Upper lobe of left lung (tissue), 6 donors: ENCODE results near the gene ST6GALNAC6. TPM values are rescaled to one million over a fixed set of nuclear protein-coding genes. Genes with fewer than 3 reads are reported as not detected.
A peak's percentile ranks its signal among the peaks of the same experiment; 100 is the strongest.

ENCODE experiments used
- ATAC-seq, 2 donors: fragments of 200-7000 bp; cut with Tn5 transposase; one replicate each; pipeline ENCODE4 v1.9.1; 2022; ENCODE audit warnings: mild to moderate bottlenecking in 2 of 2, moderate library complexity in 2 of 2; ENCODE audit not compliant: low FRiP score in 2 of 2
- DNase-seq, 2 donors: peaks; one replicate each; pipeline ENCODE4 v3.0.0-alpha.2; 2019 to 2020
- H3K27ac ChIP-seq, 4 donors: fragments of 200-600 bp; sonication (generic); one replicate each; pipeline ENCODE4 v1.5.1; 2016 to 2019
- H3K27me3 ChIP-seq, 4 donors: fragments of 200-600 bp; sonication (generic); one replicate each; pipeline ENCODE4 v1.5.1; 2017 to 2019
- H3K36me3 ChIP-seq, 4 donors: fragments of 200-600 bp; sonication (generic); one replicate each; pipeline ENCODE4 v1.5.1; 2016 to 2019
- H3K4me1 ChIP-seq, 4 donors: fragments of 200-600 bp; sonication (generic); one replicate each; pipeline ENCODE4 v1.5.1; 2018 to 2019
- H3K4me3 ChIP-seq, 4 donors: fragments of 200-600 bp; sonication (generic); one replicate each; pipeline ENCODE4 v1.5.1; 2017 to 2019; ENCODE audit warnings: mild to moderate bottlenecking in 2 of 4, moderate library complexity in 1 of 4
- H3K9me3 ChIP-seq, 4 donors: fragments of 200-600 bp; sonication (generic); one replicate each; pipeline ENCODE4 v1.5.1; 2018 to 2019
- EP300 ChIP-seq, 4 donors: sonication (generic); formaldehyde crosslinking; IDR thresholded peaks; one replicate each; pipeline ENCODE4 v1.5.1; 2017; ENCODE audit warnings: antibody characterized with exemption in 4 of 4, control low read depth in 2 of 4
- POLR2A ChIP-seq, 4 donors: fragments of 450-650 bp; IDR thresholded peaks; one replicate each; pipeline ENCODE4 v1.5.1; 2016 to 2017; ENCODE audit warnings: antibody characterized with exemption in 4 of 4, mild to moderate bottlenecking in 2 of 4
- POLR2AphosphoS5 ChIP-seq, 2 donors: sonication (generic); formaldehyde crosslinking; IDR thresholded peaks; one replicate each; pipeline ENCODE4 v1.5.1; 2017; ENCODE audit warnings: antibody characterized with exemption in 2 of 2
- WGBS, 2 donors: methylation state at CpG; one replicate each; pipeline ENCODE4 v1.1.5; 2017 to 2018; 5-methylcytosine and 5-hydroxymethylcytosine counted together
- total RNA-seq, 6 donors: library from RNA; depleted of rRNA in 4 of 6; stranded (reverse); fragments of >200 nt in 4 of 6; gene quantifications; one replicate each; pipeline versions ENCODE4 v1.1.0 to v1.2.1, GENCODE V29; 2016 to 2021
- TF ChIP-seq, protein P1 (sequence below), 6 experiments: fragments of 450-650 bp in 4 of 6; fragments of 200-600 bp in 2 of 6; sonication (generic) in 2 of 6; IDR thresholded peaks; one replicate each; pipeline ENCODE4 v1.5.1; 2016 to 2019; ENCODE audit warnings: antibody characterized with exemption in 6 of 6
- donor health status: DM: no; HTN: no; CAD: no; lungs with moderate emphysema.
- donor health status: DM: no; HTN: yes; CAD: no; lungs with severe emphysema.

Gene ST6GALNAC6
- total RNA-seq, 6 donors from 2014 or later = 67.3 to 117 (median 85.2) TPM

DNA sequence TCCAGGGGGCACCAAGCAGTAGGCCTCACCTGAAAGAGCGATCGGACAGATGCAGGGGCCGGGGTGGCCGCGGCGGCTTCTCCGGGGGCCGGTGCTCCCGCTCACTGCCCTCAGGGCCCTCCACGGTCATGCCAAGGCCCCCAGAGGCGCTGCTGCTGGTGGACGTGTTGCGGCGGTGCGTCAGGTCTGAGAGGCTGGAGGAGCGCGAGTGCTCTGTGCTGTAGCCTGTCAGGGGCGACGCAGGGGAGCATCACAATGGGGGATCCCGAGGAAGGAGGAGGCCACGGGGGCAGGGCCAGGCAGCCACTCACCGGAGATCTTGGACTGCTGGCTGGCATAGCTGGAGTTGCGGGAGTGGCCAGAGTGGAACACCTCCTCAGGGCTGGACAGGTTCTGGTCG, 45.9 kb upstream of the ST6GALNAC6 start:
- DNase-seq = peak in 1 of 2 donors; percentile 80
- H3K4me3 ChIP-seq = no peak overlapping the region
- peaks cover 0 to 23% (median 10%) of the 10 kb centered on the region in 4 donors for H3K4me1 ChIP-seq
- no peaks in the 10 kb centered on the region for H3K27me3 ChIP-seq
- H3K9me3 ChIP-seq = no peaks in the 10 kb centered on the region
- TF ChIP-seq EP300 (IDR thresholded peaks at IDR 0.05) (no peak), POLR2A (IDR thresholded peaks at IDR 0.05) (no peak), POLR2AphosphoS5 (IDR thresholded peaks at IDR 0.05) (no peak)
- TF ChIP-seq, protein P1, sequence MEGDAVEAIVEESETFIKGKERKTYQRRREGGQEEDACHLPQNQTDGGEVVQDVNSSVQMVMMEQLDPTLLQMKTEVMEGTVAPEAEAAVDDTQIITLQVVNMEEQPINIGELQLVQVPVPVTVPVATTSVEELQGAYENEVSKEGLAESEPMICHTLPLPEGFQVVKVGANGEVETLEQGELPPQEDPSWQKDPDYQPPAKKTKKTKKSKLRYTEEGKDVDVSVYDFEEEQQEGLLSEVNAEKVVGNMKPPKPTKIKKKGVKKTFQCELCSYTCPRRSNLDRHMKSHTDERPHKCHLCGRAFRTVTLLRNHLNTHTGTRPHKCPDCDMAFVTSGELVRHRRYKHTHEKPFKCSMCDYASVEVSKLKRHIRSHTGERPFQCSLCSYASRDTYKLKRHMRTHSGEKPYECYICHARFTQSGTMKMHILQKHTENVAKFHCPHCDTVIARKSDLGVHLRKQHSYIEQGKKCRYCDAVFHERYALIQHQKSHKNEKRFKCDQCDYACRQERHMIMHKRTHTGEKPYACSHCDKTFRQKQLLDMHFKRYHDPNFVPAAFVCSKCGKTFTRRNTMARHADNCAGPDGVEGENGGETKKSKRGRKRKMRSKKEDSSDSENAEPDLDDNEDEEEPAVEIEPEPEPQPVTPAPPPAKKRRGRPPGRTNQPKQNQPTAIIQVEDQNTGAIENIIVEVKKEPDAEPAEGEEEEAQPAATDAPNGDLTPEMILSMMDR (IDR thresholded peaks at IDR 0.05) = no peak
- no peak for ATAC-seq
- peaks cover 0 to 35% (median 24%) of the 10 kb centered on the region in 4 donors for H3K36me3 ChIP-seq
- no peak overlapping the region for H3K27ac ChIP-seq
- WGBS, 2 donors = 93 to 94% methylated on average over 19 to 23 of the region's 24 CpGs

DNA sequence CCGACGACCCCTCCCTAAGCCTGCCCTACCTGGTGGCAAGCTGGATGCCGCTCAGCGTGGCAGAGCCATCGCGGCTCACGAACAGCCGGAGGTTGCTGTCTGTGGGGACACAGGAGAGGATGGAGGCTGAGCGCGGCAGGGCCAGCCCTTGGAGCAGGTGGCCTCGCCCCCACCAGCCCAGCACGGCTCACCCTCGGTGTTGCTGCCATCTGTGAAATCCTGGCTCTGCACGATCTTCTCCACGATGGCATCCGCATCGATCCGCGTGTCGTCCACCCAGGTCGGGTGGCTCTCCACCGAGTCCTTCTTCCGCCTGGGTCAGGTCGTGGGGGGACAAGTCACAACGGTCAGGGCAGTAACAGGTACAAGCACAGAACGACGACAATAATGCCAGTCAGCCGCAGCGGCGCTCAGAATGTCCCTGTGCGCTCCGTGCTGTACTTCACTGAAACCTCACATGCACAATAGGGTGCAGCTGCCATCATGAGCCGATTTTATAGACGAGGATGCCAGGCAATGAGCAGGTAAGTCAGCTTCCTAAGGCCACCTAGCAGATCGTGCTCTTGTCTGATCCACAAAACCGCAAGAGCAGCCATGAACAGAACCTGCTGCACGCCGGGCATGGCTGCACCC, 45.3 kb upstream of the ST6GALNAC6 start:
- H3K4me3 ChIP-seq = no peak overlapping the region
- peaks cover 0 to 40% (median 23%) of the 10 kb centered on the region in 4 donors for H3K36me3 ChIP-seq
- ATAC-seq (no peak), DNase-seq (peak in 1 of 2 donors; percentile 80)
- no peak overlapping the region for H3K27ac ChIP-seq
- 95 to 96% methylated on average over 25 to 37 of the region's 38 CpGs for WGBS, 2 donors
- TF ChIP-seq POLR2A (IDR thresholded peaks at IDR 0.05) = no peak
- TF ChIP-seq POLR2AphosphoS5 (IDR thresholded peaks at IDR 0.05) = no peak
- no peak for TF ChIP-seq EP300 (IDR thresholded peaks at IDR 0.05)
- TF ChIP-seq, protein P1 (IDR thresholded peaks at IDR 0.05) = no peak
- H3K4me1 ChIP-seq = peaks cover 0 to 21% (median 10%) of the 10 kb centered on the region in 4 donors
- H3K9me3 ChIP-seq = no peaks in the 10 kb centered on the region
- no peaks in the 10 kb centered on the region for H3K27me3 ChIP-seq

DNA sequence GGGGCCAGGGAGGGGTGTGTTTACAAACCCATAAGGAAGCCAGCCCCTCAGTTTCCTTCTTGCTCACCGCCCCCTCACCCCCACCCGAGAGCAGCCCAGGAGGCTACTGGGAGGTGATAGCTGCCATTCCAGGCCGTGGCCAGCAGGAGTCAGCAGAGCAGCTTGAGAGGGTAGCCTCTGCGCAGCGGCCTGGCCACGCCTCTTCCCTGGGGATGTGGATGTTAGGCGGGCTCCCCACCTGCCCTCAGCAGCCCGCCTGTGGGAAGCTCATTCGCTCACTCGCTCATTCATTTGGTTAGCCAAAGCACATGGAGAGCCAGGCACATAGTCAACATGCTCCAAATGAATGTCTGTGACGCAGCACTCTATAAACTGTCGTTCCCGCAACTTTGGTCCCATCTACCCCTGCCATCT, 44.3 kb upstream of the ST6GALNAC6 start:
- peaks cover 0 to 21% (median 10%) of the 10 kb centered on the region in 4 donors for H3K4me1 ChIP-seq
- H3K36me3 ChIP-seq = peaks cover 0 to 40% (median 22%) of the 10 kb centered on the region in 4 donors

DNA sequence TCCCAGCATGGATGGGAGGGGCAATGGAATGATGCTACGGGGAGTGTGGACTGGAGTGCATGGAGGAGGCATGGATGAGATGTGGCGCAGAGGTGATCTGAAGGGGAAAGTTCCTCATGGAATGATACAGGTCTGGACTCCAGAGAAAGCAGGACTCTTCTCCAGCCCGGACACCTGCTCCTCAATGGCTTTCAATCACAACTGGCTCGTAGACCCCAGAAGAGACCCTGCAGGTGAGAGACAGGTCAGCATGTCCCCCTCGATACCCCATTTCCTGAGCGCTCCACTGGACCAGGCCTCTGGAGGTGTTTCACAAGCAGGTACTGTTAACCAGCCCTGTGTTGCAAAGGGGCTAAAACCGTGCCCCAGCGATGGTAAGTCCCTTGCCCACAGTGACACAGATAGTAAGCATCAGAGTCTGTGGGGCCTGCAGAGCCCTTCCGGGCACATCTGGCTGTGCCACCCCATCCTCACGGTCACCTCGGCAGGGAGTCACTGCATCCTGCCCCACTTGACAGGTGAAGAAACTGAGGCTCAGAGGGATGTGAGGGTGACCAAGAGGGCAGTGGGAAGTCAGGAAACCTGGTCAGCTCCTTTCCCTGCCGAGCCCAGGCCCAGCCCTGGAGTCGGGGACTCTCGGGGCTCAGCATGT, 43.7 kb upstream of the ST6GALNAC6 start:
- peaks cover 1 to 24% (median 11%) of the 10 kb centered on the region in 4 donors for H3K4me1 ChIP-seq
- peaks cover 0 to 40% (median 22%) of the 10 kb centered on the region in 4 donors for H3K36me3 ChIP-seq
- no peaks in the 10 kb centered on the region for H3K27me3 ChIP-seq
- TF ChIP-seq POLR2A (IDR thresholded peaks at IDR 0.05) = no peak
- TF ChIP-seq POLR2AphosphoS5 (IDR thresholded peaks at IDR 0.05) = no peak
- TF ChIP-seq, protein P1 (IDR thresholded peaks at IDR 0.05) = no peak
- TF ChIP-seq EP300 (IDR thresholded peaks at IDR 0.05) = no peak
- ATAC-seq (no peak), DNase-seq (no peak)
- H3K9me3 ChIP-seq = no peaks in the 10 kb centered on the region
- H3K27ac ChIP-seq = peak overlapping the region in 1 of 4 donors; percentile 13
- no peak overlapping the region for H3K4me3 ChIP-seq
- WGBS, 2 donors = 68 to 81% methylated on average over 6 to 13 of the region's 14 CpGs

More for the DNA sequence above, 44.3 kb upstream of the ST6GALNAC6 start:
- H3K9me3 ChIP-seq = no peaks in the 10 kb centered on the region
- ATAC-seq (peak; percentile 86 to 94), DNase-seq (peak; percentile 88 to 91)
- no peak overlapping the region for H3K4me3 ChIP-seq
- no peaks in the 10 kb centered on the region for H3K27me3 ChIP-seq
- H3K27ac ChIP-seq = peak overlapping the region in 1 of 4 donors; percentile 3
- 50% methylated on average over 8 of the region's 13 CpGs; no CpG with 5 or more reads in 1 of the 2 donors for WGBS, 2 donors
- TF ChIP-seq POLR2AphosphoS5 (IDR thresholded peaks at IDR 0.05) = no peak
- TF ChIP-seq, protein P1 (IDR thresholded peaks at IDR 0.05) = peak; percentile 91 to 96 (median 94)
